OCI-LY1 (cell line): ENCODE measurements around the gene PCAT7.

Experiments
- EZH2 ChIP-seq: fragments of 200-600 bp; sonication (generic), shearing (Covaris generic); IDR thresholded peaks from 2 replicates; pipeline ENCODE4 v1.8.0; 2017; ENCODE audit warnings: borderline replicate concordance, mixed run types, mild to moderate bottlenecking, antibody characterized with exemption, low read length, moderate library complexity, mixed read lengths
- TF ChIP-seq, protein P1 (sequence below): fragments of 200-600 bp; sonication (generic), shearing (Covaris generic); IDR thresholded peaks from 2 replicates; pipeline ENCODE4 v1.5.1; 2017; ENCODE audit warnings: mild to moderate bottlenecking, antibody characterized with exemption, low read length, moderate library complexity, mixed read lengths

DNA sequence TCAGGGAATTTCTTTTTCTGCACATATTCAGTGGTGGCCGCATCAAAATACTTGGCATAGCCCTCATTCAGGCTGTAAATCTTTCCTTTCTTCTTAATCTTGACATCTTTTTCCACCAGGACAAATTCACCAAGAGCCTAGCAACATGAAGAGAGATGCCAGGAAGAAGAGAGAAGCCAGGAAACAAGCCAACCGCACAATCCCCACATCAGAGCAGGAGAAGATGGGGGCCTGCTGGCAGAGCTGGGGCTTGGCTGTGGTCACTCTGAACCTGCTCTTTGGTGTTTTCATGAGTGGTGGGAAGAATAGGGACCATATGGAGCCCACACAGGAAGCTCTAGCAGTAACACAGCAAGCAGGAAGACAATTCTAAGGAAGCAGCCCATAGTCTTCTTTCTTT, 12.4 kb downstream of the PCAT7 start:
- TF ChIP-seq EZH2, result no peak
- TF ChIP-seq, protein P1, sequence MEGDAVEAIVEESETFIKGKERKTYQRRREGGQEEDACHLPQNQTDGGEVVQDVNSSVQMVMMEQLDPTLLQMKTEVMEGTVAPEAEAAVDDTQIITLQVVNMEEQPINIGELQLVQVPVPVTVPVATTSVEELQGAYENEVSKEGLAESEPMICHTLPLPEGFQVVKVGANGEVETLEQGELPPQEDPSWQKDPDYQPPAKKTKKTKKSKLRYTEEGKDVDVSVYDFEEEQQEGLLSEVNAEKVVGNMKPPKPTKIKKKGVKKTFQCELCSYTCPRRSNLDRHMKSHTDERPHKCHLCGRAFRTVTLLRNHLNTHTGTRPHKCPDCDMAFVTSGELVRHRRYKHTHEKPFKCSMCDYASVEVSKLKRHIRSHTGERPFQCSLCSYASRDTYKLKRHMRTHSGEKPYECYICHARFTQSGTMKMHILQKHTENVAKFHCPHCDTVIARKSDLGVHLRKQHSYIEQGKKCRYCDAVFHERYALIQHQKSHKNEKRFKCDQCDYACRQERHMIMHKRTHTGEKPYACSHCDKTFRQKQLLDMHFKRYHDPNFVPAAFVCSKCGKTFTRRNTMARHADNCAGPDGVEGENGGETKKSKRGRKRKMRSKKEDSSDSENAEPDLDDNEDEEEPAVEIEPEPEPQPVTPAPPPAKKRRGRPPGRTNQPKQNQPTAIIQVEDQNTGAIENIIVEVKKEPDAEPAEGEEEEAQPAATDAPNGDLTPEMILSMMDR, result no peak
